HG02970 (cell line): ENCODE data around the gene TCAP.
"Not testable (repeated sequence)": the region's sequence is repeated elsewhere in the genome, so short reads cannot be mapped to it uniquely, and the experiment has no call there.

Source experiments
- ATAC-seq: cut with Tn5 transposase; IDR thresholded peaks from one replicate; pipeline ENCODE4 v1.9.1; 2021; ENCODE audit warnings: mild to moderate bottlenecking, moderate library complexity, moderate number of reproducible peaks; ENCODE audit not compliant: unreplicated experiment, low FRiP score

Gene TCAP

GRCh38 chr17:39701012-39701783 lies 36.0 kb downstream of the TCAP start:
- no peak for ATAC-seq

GRCh38 chr17:39701784-39702422 lies 36.8 kb downstream of the TCAP start:
- no peak for ATAC-seq

- no peak for ATAC-seq
Measured at GRCh38 chr17:39702901-39703893, 38.0 kb downstream of the TCAP start.

- no peak for ATAC-seq
Measured at GRCh38 chr17:39703913-39704312, 38.8 kb downstream of the TCAP start.

GRCh38 chr17:39704821-39705551 lies 39.8 kb downstream of the TCAP start:
- ATAC-seq = no peak

- ATAC-seq = no peak
Measured at GRCh38 chr17:39705786-39706348, 40.7 kb downstream of the TCAP start.

- no peak for ATAC-seq
Measured at GRCh38 chr17:39706383-39706782, 41.2 kb downstream of the TCAP start.

GRCh38 chr17:39706921-39707337 lies 41.8 kb downstream of the TCAP start:
- no peak for ATAC-seq

- ATAC-seq = no peak
Measured at GRCh38 chr17:39709319-39709997, 44.3 kb downstream of the TCAP start.

- no peak for ATAC-seq
Measured at GRCh38 chr17:39709998-39710964, 45.1 kb downstream of the TCAP start.

- not testable (repeated sequence) for ATAC-seq
Measured at GRCh38 chr17:39711071-39711470, 45.9 kb downstream of the TCAP start.

GRCh38 chr17:39711851-39712250 lies 46.7 kb downstream of the TCAP start:
- ATAC-seq = no peak

- ATAC-seq = no peak
Measured at GRCh38 chr17:39714234-39714633, 49.1 kb downstream of the TCAP start.

GRCh38 chr17:39715375-39716072 lies 50.4 kb downstream of the TCAP start:
- no peak for ATAC-seq
